Uterus (tissue), 2 donors: ENCODE measurements around the gene SNRPE.

ENCODE experiments used
- POLR2A ChIP-seq, 2 donors: fragments of 450-650 bp; IDR thresholded peaks; one replicate each; pipeline ENCODE4 v1.6.1; 2016; ENCODE audit warnings: antibody characterized with exemption in 2 of 2, mild to moderate bottlenecking in 1 of 2, moderate library complexity in 1 of 2
- TF ChIP-seq, protein P1 (sequence below), 4 experiments: fragments of 200-600 bp in 2 of 4; fragments of 450-650 bp in 2 of 4; sonication (generic) in 2 of 4; IDR thresholded peaks; one replicate each; pipeline ENCODE4 v1.5.1; 2016 to 2019; ENCODE audit warnings: antibody characterized with exemption in 4 of 4, mild to moderate bottlenecking in 2 of 4, moderate library complexity in 1 of 4

DNA sequence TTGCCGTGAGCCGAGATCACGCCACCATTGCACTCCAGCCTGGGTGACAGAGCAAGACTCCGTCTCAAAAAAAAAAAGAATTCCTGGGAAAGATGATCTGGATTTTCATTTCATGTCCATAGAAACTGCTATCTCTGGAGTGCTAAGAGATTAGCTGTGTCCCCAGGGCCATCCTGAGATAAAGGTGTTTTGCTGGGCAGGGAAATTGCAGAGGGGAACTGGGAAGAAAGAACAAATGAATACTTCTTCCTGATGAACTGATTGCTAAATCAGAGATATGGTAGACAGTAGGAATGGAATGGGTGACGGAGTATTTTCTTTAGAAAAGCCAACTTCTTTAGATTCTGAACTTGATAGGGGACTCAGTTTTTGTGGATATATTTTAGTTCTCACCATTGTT lies 19.2 kb downstream of the SNRPE start:
- TF ChIP-seq, protein P1, sequence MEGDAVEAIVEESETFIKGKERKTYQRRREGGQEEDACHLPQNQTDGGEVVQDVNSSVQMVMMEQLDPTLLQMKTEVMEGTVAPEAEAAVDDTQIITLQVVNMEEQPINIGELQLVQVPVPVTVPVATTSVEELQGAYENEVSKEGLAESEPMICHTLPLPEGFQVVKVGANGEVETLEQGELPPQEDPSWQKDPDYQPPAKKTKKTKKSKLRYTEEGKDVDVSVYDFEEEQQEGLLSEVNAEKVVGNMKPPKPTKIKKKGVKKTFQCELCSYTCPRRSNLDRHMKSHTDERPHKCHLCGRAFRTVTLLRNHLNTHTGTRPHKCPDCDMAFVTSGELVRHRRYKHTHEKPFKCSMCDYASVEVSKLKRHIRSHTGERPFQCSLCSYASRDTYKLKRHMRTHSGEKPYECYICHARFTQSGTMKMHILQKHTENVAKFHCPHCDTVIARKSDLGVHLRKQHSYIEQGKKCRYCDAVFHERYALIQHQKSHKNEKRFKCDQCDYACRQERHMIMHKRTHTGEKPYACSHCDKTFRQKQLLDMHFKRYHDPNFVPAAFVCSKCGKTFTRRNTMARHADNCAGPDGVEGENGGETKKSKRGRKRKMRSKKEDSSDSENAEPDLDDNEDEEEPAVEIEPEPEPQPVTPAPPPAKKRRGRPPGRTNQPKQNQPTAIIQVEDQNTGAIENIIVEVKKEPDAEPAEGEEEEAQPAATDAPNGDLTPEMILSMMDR (IDR thresholded peaks at IDR 0.05), result no peak
- no peak for TF ChIP-seq POLR2A (IDR thresholded peaks at IDR 0.05)
